ENCODE data around the gene SPTLC3. TPM values are rescaled to one million over a fixed set of nuclear protein-coding genes. Genes with fewer than 3 reads are reported as not detected.

SPTLC3 gene
- total and polyA plus RNA-seq, 12 donors, result 1.4 to 15.7 (median 8.7) TPM

DNA sequence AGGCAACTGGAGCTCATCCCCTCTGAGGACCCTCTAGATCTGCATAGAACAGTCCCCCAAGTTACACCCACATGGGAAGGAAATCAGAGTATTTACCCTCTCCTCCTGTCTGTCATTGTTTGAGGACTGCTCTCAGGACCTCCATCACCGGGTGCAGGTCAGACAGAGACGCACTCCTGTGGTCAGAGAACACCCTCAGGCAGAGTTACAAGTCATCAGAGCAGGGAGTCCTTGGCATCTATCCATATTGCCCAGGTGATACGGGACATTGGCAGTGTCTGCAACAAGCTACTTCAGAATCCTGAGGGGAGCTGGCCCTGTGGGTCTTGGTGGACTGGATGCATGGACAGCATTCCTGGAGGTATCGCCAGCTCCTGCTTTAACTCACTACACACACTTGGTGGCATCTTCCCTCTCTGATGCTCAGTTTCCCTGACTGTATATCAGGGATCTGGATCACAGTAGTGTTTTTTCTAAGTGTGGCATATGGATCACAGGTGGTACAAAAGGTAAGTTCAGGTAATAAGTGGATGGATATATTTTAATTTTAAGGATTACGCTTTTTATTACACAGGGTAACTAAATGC, 197.2 kb downstream of the SPTLC3 start:
- no peaks in the 10 kb centered on the region for H3K9me3 ChIP-seq (replicated peaks in 1 of 3)
- no peak for TF ChIP-seq POLR2A (IDR thresholded peaks at IDR 0.05)
- intact Hi-C loops (cut with DNase I), result no loop called here

DNA sequence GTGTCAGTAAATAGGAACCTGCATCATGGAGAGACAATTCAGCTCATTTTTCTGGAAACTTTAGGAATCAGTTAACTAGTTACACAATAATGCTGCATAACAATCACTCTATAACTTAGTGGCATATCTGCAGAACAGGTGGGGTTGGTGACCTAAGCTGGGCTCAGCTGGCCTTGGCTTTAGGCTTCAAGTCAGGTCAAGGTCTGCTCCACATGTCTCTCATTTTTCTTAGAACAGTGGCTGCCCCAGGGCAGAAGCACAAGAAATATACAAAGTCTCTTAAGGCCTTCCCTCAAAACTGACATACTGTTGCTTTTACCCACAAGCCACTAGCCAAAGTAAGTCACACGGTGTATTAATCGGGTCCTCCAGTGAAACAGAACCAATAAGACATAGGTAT, 198.2 kb downstream of the SPTLC3 start:
- Histone ChIP-seq H3K36me3 (replicated peaks in 1 of 2) (no peaks in the 10 kb centered on the region), H3K4me1 (replicated peaks in 1 of 2) (no peaks in the 10 kb centered on the region), H3K4me3 (no peak overlapping the region), H3K27me3 (no peaks in the 10 kb centered on the region), H3K27ac (no peak overlapping the region), H3K9me3 (replicated peaks in 1 of 3) (no peaks in the 10 kb centered on the region)
- DNase-seq, result no peak
- no peak for TF ChIP-seq POLR2A (IDR thresholded peaks at IDR 0.05)
- TF ChIP-seq, protein P1, sequence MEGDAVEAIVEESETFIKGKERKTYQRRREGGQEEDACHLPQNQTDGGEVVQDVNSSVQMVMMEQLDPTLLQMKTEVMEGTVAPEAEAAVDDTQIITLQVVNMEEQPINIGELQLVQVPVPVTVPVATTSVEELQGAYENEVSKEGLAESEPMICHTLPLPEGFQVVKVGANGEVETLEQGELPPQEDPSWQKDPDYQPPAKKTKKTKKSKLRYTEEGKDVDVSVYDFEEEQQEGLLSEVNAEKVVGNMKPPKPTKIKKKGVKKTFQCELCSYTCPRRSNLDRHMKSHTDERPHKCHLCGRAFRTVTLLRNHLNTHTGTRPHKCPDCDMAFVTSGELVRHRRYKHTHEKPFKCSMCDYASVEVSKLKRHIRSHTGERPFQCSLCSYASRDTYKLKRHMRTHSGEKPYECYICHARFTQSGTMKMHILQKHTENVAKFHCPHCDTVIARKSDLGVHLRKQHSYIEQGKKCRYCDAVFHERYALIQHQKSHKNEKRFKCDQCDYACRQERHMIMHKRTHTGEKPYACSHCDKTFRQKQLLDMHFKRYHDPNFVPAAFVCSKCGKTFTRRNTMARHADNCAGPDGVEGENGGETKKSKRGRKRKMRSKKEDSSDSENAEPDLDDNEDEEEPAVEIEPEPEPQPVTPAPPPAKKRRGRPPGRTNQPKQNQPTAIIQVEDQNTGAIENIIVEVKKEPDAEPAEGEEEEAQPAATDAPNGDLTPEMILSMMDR (IDR thresholded peaks at IDR 0.05), result no peak
- intact Hi-C loops (cut with DNase I), result no loop called here
- WGBS, 4 donors, result 80 to 95% (median 89%) methylated on average over 2 of the region's 2 CpGs

More for the DNA sequence above, 197.2 kb downstream of the SPTLC3 start:
- Histone ChIP-seq H3K4me1 (replicated peaks in 1 of 2) (no peaks in the 10 kb centered on the region), H3K36me3 (replicated peaks in 1 of 2) (no peaks in the 10 kb centered on the region), H3K4me3 (no peak overlapping the region), H3K27me3 (no peaks in the 10 kb centered on the region), H3K27ac (no peak overlapping the region)
- 70 to 83% (median 82%) methylated on average over 4 to 5 of the region's 5 CpGs for WGBS, 4 donors
- no peak for DNase-seq

DNA sequence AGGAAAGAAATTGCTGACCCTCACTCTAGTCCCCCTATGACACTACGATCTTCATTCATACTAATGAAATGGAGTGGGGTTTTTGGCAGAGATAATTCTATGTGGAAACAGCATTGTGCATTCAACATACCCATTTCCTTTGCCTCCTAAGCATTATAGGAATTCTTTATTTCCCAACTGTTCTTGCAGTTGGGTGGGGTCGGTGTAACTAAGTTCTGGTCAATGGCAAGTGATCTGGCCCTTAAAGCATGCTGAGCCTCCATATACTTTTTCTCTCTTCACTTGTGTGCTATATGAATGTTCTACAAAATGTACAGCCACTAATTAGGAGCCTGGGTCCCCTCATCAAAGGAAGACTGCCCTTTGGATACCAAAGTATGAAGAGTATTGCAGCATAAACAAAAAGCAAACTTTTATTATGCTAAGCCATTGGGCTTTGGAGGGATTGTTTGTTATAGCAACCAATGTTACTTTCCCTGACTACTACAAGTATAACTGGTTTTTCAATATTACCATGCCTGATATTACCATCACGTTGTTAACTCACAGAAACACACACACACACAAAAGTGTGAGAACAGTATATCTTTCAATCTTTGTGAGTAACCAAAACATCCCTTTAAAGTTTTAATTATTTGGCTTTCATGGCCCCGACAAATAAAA, 203.3 kb downstream of the SPTLC3 start:
- intact Hi-C loops (cut with DNase I), result no loop called here
- H3K27ac ChIP-seq, result no peak overlapping the region
- WGBS, 4 donors, result 69 to 92% (median 86%) methylated on average over 4 of the region's 4 CpGs
- TF ChIP-seq, protein P1 (IDR thresholded peaks at IDR 0.05), result no peak
- TF ChIP-seq POLR2A (IDR thresholded peaks at IDR 0.05), result no peak
- no peaks in the 10 kb centered on the region for H3K9me3 ChIP-seq (replicated peaks in 1 of 3)
- peaks cover 7% of the 10 kb centered on the region for H3K27me3 ChIP-seq
- H3K4me3 ChIP-seq, result no peak overlapping the region
- H3K4me1 ChIP-seq (replicated peaks in 1 of 2), result no peaks in the 10 kb centered on the region
- H3K36me3 ChIP-seq (replicated peaks in 1 of 2), result no peaks in the 10 kb centered on the region
- DNase-seq, result no peak

DNA sequence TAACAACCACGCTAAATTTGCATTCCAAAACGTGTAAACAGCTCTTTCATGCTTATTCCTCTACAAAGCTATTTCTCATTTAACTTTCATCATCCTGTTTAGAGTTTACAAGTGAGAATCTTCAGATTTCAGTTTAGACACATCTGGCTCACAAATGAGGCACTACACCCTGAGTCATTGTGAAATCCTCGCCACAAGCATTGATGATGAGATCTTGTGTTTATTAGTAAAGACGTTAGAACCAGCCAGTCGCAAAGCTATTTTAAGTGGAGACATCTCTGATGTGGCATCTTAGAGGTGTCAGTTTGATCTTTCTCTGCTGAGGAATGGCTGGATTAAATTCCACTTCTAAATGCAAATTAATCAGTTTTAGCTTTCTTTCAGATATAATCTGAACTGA, 204.0 kb downstream of the SPTLC3 start:
- no peaks in the 10 kb centered on the region for H3K4me1 ChIP-seq (replicated peaks in 1 of 2)
- intact Hi-C loops (cut with DNase I), result no loop called here
- H3K36me3 ChIP-seq (replicated peaks in 1 of 2), result no peaks in the 10 kb centered on the region
- peaks cover 7% of the 10 kb centered on the region for H3K27me3 ChIP-seq
- H3K4me3 ChIP-seq, result no peak overlapping the region
- no peak for DNase-seq
- TF ChIP-seq, protein P1 (IDR thresholded peaks at IDR 0.05), result no peak
- TF ChIP-seq POLR2A (IDR thresholded peaks at IDR 0.05), result no peak
- H3K27ac ChIP-seq, result no peak overlapping the region
- WGBS, 4 donors, result 58 to 78% (median 73%) methylated on average over 5 of the region's 5 CpGs
- no peaks in the 10 kb centered on the region for H3K9me3 ChIP-seq (replicated peaks in 1 of 3)

DNA sequence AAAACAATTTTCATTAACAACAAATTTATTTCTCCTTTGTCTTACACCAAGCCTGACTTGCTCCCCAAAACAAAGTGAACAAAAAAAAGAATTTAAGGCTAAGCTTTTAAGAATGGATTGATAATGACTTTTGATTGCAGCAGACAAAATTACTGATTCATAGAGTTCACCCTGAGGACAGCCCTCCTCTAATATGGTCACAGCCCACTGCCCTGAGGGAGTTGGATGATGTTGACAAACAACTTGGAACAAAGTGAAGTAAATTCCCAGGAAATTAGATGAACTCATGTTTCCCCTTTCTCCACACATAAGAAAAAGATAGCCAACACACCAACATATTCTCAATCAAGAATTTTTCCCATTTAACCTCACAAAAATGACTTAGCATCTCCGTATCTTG, 204.6 kb downstream of the SPTLC3 start:
- Histone ChIP-seq H3K27ac (no peak overlapping the region), H3K4me3 (no peak overlapping the region), H3K4me1 (replicated peaks in 1 of 2) (no peaks in the 10 kb centered on the region), H3K9me3 (replicated peaks in 1 of 3) (no peaks in the 10 kb centered on the region), H3K36me3 (replicated peaks in 1 of 2) (no peaks in the 10 kb centered on the region), H3K27me3 (peaks cover 9% of the 10 kb centered on the region)
- DNase-seq, result no peak
- WGBS, 4 donors, result 78 to 86% (median 82%) methylated on average over 1 of the region's 1 CpG
- TF ChIP-seq, protein P1 (IDR thresholded peaks at IDR 0.05), result no peak
- TF ChIP-seq POLR2A (IDR thresholded peaks at IDR 0.05), result no peak
- intact Hi-C loops (cut with DNase I), result no loop called here

All from adrenal gland (tissue), 12 donors.